Endothelial cell of hepatic sinusoid (primary cell): ENCODE measurements around the gene CFAP299.
"Not testable (repeated sequence)": the region's sequence is repeated elsewhere in the genome, so short reads cannot be mapped to it uniquely, and the experiment has no call there.

Experiments
- in situ Hi-C: cut with HindIII; loops from 2 replicates; pipeline ENCODE4 v1.10.0; 2017; ENCODE audit warnings: low sequenced_read_pairs

The CFAP299 gene

GRCh38 chr4:80687736-80688135, 352.2 kb downstream of the CFAP299 start:
- in situ Hi-C loops = not testable (repeated sequence)

GRCh38 chr4:80694171-80694570, 358.6 kb downstream of the CFAP299 start:
- in situ Hi-C loops = no loop called here

GRCh38 chr4:80705311-80705710, 369.8 kb downstream of the CFAP299 start:
- in situ Hi-C loops = no loop called here

GRCh38 chr4:80709082-80709869, 373.7 kb downstream of the CFAP299 start:
- in situ Hi-C loops = no loop called here

- in situ Hi-C loops = no loop called here
These were observed 375.4 kb downstream of the CFAP299 start for GRCh38 chr4:80710748-80711451.

- in situ Hi-C loops = no loop called here
These were observed 376.4 kb downstream of the CFAP299 start for GRCh38 chr4:80711956-80712355.

- in situ Hi-C loops = no loop called here
These were observed 377.9 kb downstream of the CFAP299 start for GRCh38 chr4:80713409-80713808.

GRCh38 chr4:80717204-80717603, 381.7 kb downstream of the CFAP299 start:
- in situ Hi-C loops = no loop called here

GRCh38 chr4:80726471-80726870, 390.9 kb downstream of the CFAP299 start:
- in situ Hi-C loops = no loop called here

GRCh38 chr4:80730158-80730557, 394.6 kb downstream of the CFAP299 start:
- in situ Hi-C loops = no loop called here

- in situ Hi-C loops = no loop called here
These were observed 395.9 kb downstream of the CFAP299 start for GRCh38 chr4:80731436-80731835.

- in situ Hi-C loops = no loop called here
These were observed 396.5 kb downstream of the CFAP299 start for GRCh38 chr4:80732010-80732409.

GRCh38 chr4:80740375-80740774, 404.8 kb downstream of the CFAP299 start:
- in situ Hi-C loops = no loop called here

- in situ Hi-C loops = not testable (repeated sequence)
These were observed 414.0 kb downstream of the CFAP299 start for GRCh38 chr4:80749558-80749957.

- in situ Hi-C loops = no loop called here
These were observed 415.7 kb downstream of the CFAP299 start for GRCh38 chr4:80751200-80751599.

GRCh38 chr4:80767944-80768343, 432.4 kb downstream of the CFAP299 start:
- in situ Hi-C loops = no loop called here

GRCh38 chr4:80776168-80776567, 440.6 kb downstream of the CFAP299 start:
- in situ Hi-C loops = no loop called here

- in situ Hi-C loops = no loop called here
These were observed 445.9 kb downstream of the CFAP299 start for GRCh38 chr4:80781431-80781830.

- in situ Hi-C loops = no loop called here
These were observed 451.8 kb downstream of the CFAP299 start for GRCh38 chr4:80787306-80787705.

GRCh38 chr4:80788798-80789197, 453.3 kb downstream of the CFAP299 start:
- in situ Hi-C loops = no loop called here

- in situ Hi-C loops = no loop called here
These were observed 454.6 kb downstream of the CFAP299 start for GRCh38 chr4:80790152-80790551.

- in situ Hi-C loops = not testable (repeated sequence)
These were observed 458.1 kb downstream of the CFAP299 start for GRCh38 chr4:80793660-80794059.
